Astrocyte (in vitro differentiated cells and primary cell): ENCODE results near the gene PCDHA7.

ENCODE experiments used
- EZH2 ChIP-seq: IDR thresholded peaks from 2 replicates; pipeline ENCODE4 v1.6.1; 2012; ENCODE audit warnings: mild to moderate bottlenecking, low read length, inconsistent platforms; ENCODE audit not compliant: insufficient read depth
- TF ChIP-seq, protein P1 (sequence below): IDR thresholded peaks from 2 replicates; pipeline ENCODE4 v1.5.1; 2011; ENCODE audit warnings: low read depth, mild to moderate bottlenecking, inconsistent platforms, low read length, moderate library complexity; ENCODE audit not compliant: insufficient read depth

DNA sequence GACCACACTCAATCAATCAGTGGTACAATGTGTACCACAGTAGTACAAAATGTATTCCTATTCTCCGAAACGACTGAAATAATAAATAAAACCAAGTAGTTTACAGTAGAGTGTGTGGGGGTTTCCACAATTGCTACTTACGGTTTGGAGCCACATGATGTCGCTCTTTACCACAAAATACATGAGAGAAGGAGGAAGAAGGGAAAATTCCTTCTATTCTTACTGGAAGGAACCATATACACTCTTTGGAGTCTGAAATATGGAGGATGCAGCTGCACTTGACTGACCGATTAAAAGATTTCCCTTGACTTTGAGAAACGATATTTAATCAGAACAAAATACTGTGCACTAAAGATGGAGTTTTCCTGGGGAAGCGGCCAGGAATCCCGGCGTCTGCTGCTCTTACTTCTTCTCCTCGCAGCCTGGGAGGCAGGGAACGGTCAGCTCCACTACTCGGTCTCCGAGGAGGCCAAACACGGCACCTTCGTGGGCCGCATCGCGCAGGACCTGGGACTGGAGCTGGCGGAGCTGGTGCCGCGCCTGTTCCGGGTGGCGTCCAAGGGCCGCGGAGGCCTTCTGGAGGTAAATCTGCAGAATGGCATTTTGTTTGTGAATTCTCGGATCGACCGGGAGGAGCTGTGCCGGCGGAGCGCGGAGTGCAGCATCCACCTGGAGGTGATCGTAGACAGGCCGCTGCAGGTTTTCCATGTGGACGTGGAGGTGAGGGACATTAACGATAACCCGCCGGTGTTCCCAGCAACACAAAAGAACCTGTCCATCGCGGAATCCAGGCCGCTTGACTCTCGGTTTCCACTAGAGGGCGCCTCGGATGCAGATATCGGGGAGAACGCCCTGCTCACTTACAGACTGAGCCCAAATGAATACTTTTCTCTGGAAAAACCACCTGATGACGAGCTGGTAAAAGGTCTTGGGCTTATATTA, 27.0 kb upstream of the PCDHA7 start, which contains the start of gene PCDHA4:
- TF ChIP-seq, protein P1, sequence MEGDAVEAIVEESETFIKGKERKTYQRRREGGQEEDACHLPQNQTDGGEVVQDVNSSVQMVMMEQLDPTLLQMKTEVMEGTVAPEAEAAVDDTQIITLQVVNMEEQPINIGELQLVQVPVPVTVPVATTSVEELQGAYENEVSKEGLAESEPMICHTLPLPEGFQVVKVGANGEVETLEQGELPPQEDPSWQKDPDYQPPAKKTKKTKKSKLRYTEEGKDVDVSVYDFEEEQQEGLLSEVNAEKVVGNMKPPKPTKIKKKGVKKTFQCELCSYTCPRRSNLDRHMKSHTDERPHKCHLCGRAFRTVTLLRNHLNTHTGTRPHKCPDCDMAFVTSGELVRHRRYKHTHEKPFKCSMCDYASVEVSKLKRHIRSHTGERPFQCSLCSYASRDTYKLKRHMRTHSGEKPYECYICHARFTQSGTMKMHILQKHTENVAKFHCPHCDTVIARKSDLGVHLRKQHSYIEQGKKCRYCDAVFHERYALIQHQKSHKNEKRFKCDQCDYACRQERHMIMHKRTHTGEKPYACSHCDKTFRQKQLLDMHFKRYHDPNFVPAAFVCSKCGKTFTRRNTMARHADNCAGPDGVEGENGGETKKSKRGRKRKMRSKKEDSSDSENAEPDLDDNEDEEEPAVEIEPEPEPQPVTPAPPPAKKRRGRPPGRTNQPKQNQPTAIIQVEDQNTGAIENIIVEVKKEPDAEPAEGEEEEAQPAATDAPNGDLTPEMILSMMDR, result peak; percentile 16
- TF ChIP-seq EZH2, result no peak
